ENCODE results near the gene TCF7L1. TPM values are rescaled to one million over a fixed set of nuclear protein-coding genes. Genes with fewer than 3 reads are reported as not detected.

The TCF7L1 gene
- total and polyA plus RNA-seq, 2 of the 13 experiments (the other 11 are each of a cell fraction or from before 2014, with no cell fraction given): 0.04 to 0.15 TPM

- TF ChIP-seq PATZ1 (CRISPR knock-in tag; IDR thresholded peaks at IDR 0.05): peak; percentile 32
- TF ChIP-seq ZNF646 (CRISPR knock-in tag; IDR thresholded peaks at IDR 0.05): peak; percentile 63
- TF ChIP-seq ZNF276 (CRISPR knock-in tag; IDR thresholded peaks at IDR 0.05; ENCODE audit: low read depth): peak; percentile 40; the same call in 1 of the 2 replicates
- 0 out of 2 replicates have a peak, but pooled peaks have one; percentile 18 for TF ChIP-seq ZSCAN25 (CRISPR knock-in tag; IDR thresholded peaks at IDR 0.05)
- TF ChIP-seq ZNF280B (CRISPR knock-in tag; IDR thresholded peaks at IDR 0.05; ENCODE audit: borderline replicate concordance): peak; percentile 30; the same call in 1 of the 2 replicates
These were observed 122.8 kb downstream of the TCF7L1 start (continued) for GRCh38 chr2:85255813-85256594.

Data from HepG2 (cell line).